Measurements from ENCODE around the gene ATXN3.
A peak's percentile ranks its signal among the peaks of the same experiment; 100 is the strongest.

- TF ChIP-seq CTCF (IDR thresholded peaks at IDR 0.05 in 8 of 11, conservative IDR thresholded peaks at IDR 0.05 in 3 of 11) (peak in 7 of 11 experiments; percentile 21 to 47 (median 42)), POLR2A (IDR thresholded peaks at IDR 0.05) (no peak)
These were observed 28.9 kb upstream of the ATXN3 start for GRCh38 chr14:92135269-92135668.

Measured in spleen (tissue), 7 donors.